ENCODE data around the gene ZNF501. TPM values are rescaled to one million over a fixed set of nuclear protein-coding genes. Genes with fewer than 3 reads are reported as not detected.

The ZNF501 gene
- polyA plus RNA-seq, 1 donor from 2014 or later = 5.6 TPM

GRCh38 chr3:44764248-44764647 lies 34.8 kb downstream of the ZNF501 start:
- H3K9me3 ChIP-seq (ENCODE audit: low read length) = no peaks in the 10 kb centered on the region
- no peaks in the 10 kb centered on the region for H3K36me3 ChIP-seq (ENCODE audit: insufficient read depth, low read length)
- H3K4me2 ChIP-seq (ENCODE audit: low read length) = no peak overlapping the region
- no peak overlapping the region for H3K27ac ChIP-seq (ENCODE audit: low read length)
- H3F3A ChIP-seq (ENCODE audit: insufficient read depth, low read length, poor library complexity, severe bottlenecking) = no peaks in the 10 kb centered on the region
- peaks cover 21% of the 10 kb centered on the region for H3K79me2 ChIP-seq (replicated peaks; ENCODE audit: insufficient read depth, low read length)
- no peaks in the 10 kb centered on the region for H3K9me2 ChIP-seq (ENCODE audit: insufficient read depth, low read length)
- no peak overlapping the region for H3K4me3 ChIP-seq (ENCODE audit: low read length)
- no peak overlapping the region for H3K9ac ChIP-seq (ENCODE audit: low read length)
- TF ChIP-seq TAF1 (IDR thresholded peaks at IDR 0.05; ENCODE audit: low read depth) (no peak), MXI1 (conservative IDR thresholded peaks at IDR 0.05; ENCODE audit: poor library complexity, severe bottlenecking) (no peak), EP300 (conservative IDR thresholded peaks at IDR 0.05; ENCODE audit: poor library complexity, severe bottlenecking) (no peak), SMC3 (conservative IDR thresholded peaks at IDR 0.05; ENCODE audit: poor library complexity) (no peak), CTCF (IDR thresholded peaks at IDR 0.05; ENCODE audit: poor library complexity, severe bottlenecking) (no peak), REST (IDR thresholded peaks at IDR 0.05; ENCODE audit: borderline replicate concordance) (no peak), EZH2 (IDR thresholded peaks at IDR 0.05; ENCODE audit: borderline replicate concordance, insufficient read depth, low read length, poor library complexity, severe bottlenecking) (no peak)
- no peak overlapping the region for H2AFZ ChIP-seq (ENCODE audit: low read depth, low read length)
- H4K20me1 ChIP-seq (ENCODE audit: insufficient read depth) = no peaks in the 10 kb centered on the region
- H3K27me3 ChIP-seq (ENCODE audit: insufficient read depth, low read depth, low read length) = no peaks in the 10 kb centered on the region

DNA sequence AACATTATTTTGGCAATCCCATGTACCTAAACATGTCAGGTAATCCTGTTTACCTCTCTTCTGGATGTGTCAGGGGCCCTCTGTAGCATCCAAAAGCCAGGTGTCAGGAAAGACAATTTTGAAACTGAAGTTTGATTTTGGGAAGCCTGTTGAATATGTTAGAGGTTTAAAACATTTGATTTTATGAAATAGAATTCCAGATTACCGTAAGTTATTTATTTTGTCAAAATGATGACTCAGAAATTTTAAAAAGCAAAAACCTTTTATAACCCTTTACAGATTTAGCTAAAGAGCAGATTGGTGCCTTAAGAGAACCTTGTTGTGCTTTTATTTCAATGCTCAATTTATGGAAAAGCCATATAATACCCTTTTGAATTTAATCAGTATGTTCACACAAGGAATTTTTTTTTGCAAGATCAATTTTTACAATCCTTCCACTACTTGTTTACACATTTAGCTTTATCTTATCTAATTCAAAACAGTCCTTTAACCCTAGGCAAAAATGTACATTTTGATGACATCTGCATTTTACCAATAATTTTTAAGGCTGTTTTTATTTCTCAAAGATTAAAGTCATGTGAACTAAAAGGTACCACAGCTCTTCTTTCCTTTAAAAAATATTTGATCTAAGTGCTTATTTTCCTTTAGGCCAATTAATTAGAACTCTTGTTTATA lies 42.1 kb downstream of the ZNF501 start:
- no peak overlapping the region for H3K4me2 ChIP-seq (ENCODE audit: low read length)
- H3K9me3 ChIP-seq (ENCODE audit: low read length) = no peaks in the 10 kb centered on the region
- no peak overlapping the region for H3K9ac ChIP-seq (ENCODE audit: low read length)
- H4K20me1 ChIP-seq (ENCODE audit: insufficient read depth) = no peaks in the 10 kb centered on the region
- no peaks in the 10 kb centered on the region for H3K36me3 ChIP-seq (ENCODE audit: insufficient read depth, low read length)
- no peak for TF ChIP-seq EZH2 (IDR thresholded peaks at IDR 0.05; ENCODE audit: borderline replicate concordance, insufficient read depth, low read length, poor library complexity, severe bottlenecking)
- no peak for TF ChIP-seq EP300 (conservative IDR thresholded peaks at IDR 0.05; ENCODE audit: poor library complexity, severe bottlenecking)
- TF ChIP-seq MXI1 (conservative IDR thresholded peaks at IDR 0.05; ENCODE audit: poor library complexity, severe bottlenecking) = no peak
- no peak overlapping the region for H2AFZ ChIP-seq (ENCODE audit: low read depth, low read length)
- H3K27ac ChIP-seq (ENCODE audit: low read length) = no peak overlapping the region
- no peak overlapping the region for H3K4me3 ChIP-seq (ENCODE audit: low read length)
- no peaks in the 10 kb centered on the region for H3K27me3 ChIP-seq (ENCODE audit: insufficient read depth, low read depth, low read length)
- no peaks in the 10 kb centered on the region for H3F3A ChIP-seq (ENCODE audit: insufficient read depth, low read length, poor library complexity, severe bottlenecking)
- H3K9me2 ChIP-seq (ENCODE audit: insufficient read depth, low read length) = no peaks in the 10 kb centered on the region
- H3K79me2 ChIP-seq (replicated peaks; ENCODE audit: insufficient read depth, low read length) = peaks cover 3% of the 10 kb centered on the region

- H4K20me1 ChIP-seq (ENCODE audit: insufficient read depth) = no peaks in the 10 kb centered on the region
- no peak overlapping the region for H3K9ac ChIP-seq (ENCODE audit: low read length)
- H3F3A ChIP-seq (ENCODE audit: insufficient read depth, low read length, poor library complexity, severe bottlenecking) = no peaks in the 10 kb centered on the region
- H3K27ac ChIP-seq (ENCODE audit: low read length) = no peak overlapping the region
- H3K79me2 ChIP-seq (replicated peaks; ENCODE audit: insufficient read depth, low read length) = peaks cover 3% of the 10 kb centered on the region
- H2AFZ ChIP-seq (ENCODE audit: low read depth, low read length) = no peak overlapping the region
- H3K9me3 ChIP-seq (ENCODE audit: low read length) = no peaks in the 10 kb centered on the region
- no peaks in the 10 kb centered on the region for H3K9me2 ChIP-seq (ENCODE audit: insufficient read depth, low read length)
- H3K27me3 ChIP-seq (ENCODE audit: insufficient read depth, low read depth, low read length) = no peaks in the 10 kb centered on the region
- no peak overlapping the region for H3K4me2 ChIP-seq (ENCODE audit: low read length)
- TF ChIP-seq EZH2 (IDR thresholded peaks at IDR 0.05; ENCODE audit: borderline replicate concordance, insufficient read depth, low read length, poor library complexity, severe bottlenecking) = no peak
- TF ChIP-seq RAD21 (conservative IDR thresholded peaks at IDR 0.05) = no peak
- TF ChIP-seq POLR2AphosphoS5 (IDR thresholded peaks at IDR 0.05) = no peak
- TF ChIP-seq SMC3 (conservative IDR thresholded peaks at IDR 0.05; ENCODE audit: poor library complexity) = no peak
- no peak for TF ChIP-seq MXI1 (conservative IDR thresholded peaks at IDR 0.05; ENCODE audit: poor library complexity, severe bottlenecking)
- TF ChIP-seq REST (IDR thresholded peaks at IDR 0.05; ENCODE audit: borderline replicate concordance) = no peak
- TF ChIP-seq TAF1 (IDR thresholded peaks at IDR 0.05; ENCODE audit: low read depth) = no peak
- TF ChIP-seq CTCF (IDR thresholded peaks at IDR 0.05; ENCODE audit: poor library complexity, severe bottlenecking) = no peak
- TF ChIP-seq EP300 (conservative IDR thresholded peaks at IDR 0.05; ENCODE audit: poor library complexity, severe bottlenecking) = no peak
- no peaks in the 10 kb centered on the region for H3K36me3 ChIP-seq (ENCODE audit: insufficient read depth, low read length)
- H3K4me3 ChIP-seq (ENCODE audit: low read length) = no peak overlapping the region
Observed at GRCh38 chr3:44772099-44772442, 42.6 kb downstream of the ZNF501 start.

All from neural cell (in vitro differentiated cells).